ENCODE measurements around the gene USP16.

- peak; percentile 82 to 98 for TF ChIP-seq POLR2A (IDR thresholded peaks at IDR 0.05)
- TF ChIP-seq CTCF (IDR thresholded peaks at IDR 0.05), result no peak
These were observed 21.9 kb upstream of the USP16 start for GRCh38 chr21:29002442-29003144.
